T-helper 2 cell (primary cell): ENCODE measurements around the gene SLC36A3.
"Not testable (repeated sequence)": the region's sequence is repeated elsewhere in the genome, so short reads cannot be mapped to it uniquely, and the experiment has no call there.

Experiments
- DNase-seq, 5 experiments: peaks; one replicate each; pipeline versions ENCODE4 v3.0.0 to v3.0.0-alpha.2; 2012 to 2022

Gene SLC36A3

DNA sequence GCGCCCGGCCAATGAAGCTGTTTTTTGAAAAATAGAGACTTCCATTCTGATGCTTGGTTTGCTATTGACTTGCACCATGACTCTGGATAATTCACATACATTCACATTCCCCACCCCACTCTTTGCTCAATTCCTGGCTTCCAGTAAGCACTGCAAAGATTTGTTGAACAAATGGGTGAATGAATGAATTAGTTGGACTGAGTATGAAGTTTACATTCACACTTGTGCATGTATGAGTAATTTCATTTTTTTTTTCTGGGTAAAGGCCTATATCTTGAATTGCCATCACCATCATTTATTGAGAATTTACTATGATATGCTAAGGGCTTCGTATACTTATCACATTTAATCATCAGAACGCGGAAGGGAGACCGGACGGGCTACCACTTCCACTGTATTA is 65.9 kb downstream of the SLC36A3 start:
- DNase-seq = no peak

DNA sequence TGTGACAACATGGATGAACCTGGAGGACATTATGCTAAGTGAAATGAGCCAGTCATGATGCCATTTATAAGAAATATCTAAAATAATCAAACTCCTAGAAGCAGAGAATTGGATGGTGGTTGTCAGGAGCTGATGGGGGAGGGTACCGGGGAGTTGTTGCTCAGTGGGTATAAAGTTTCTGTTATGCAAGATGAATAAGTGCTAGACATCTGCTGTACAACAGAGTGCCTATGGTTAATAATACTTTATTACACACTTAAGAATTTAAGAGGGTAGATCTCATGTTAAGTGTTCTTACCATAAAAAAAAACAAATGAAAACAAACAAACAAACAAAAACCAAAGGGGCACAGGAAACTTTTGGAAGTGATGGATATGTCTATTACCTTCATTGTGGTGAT is 66.7 kb downstream of the SLC36A3 start:
- DNase-seq = no peak

DNA sequence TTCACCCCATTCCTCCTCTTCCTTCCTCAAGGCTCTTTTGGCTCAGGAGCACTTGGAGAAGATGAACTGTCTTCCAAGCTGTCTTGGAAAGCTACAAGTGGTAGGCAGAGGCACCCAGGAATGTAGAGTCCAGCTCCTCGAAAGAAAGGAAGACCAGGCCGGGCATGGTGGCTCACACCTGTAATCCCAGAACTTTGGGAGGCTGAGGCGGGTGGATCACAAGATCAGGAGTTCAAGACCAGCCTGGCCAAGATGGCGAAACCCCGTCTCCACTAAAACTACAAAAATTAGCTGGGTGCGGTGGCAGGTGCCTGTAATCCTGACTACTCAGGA is 68.4 kb downstream of the SLC36A3 start:
- not testable (repeated sequence) for DNase-seq

DNA sequence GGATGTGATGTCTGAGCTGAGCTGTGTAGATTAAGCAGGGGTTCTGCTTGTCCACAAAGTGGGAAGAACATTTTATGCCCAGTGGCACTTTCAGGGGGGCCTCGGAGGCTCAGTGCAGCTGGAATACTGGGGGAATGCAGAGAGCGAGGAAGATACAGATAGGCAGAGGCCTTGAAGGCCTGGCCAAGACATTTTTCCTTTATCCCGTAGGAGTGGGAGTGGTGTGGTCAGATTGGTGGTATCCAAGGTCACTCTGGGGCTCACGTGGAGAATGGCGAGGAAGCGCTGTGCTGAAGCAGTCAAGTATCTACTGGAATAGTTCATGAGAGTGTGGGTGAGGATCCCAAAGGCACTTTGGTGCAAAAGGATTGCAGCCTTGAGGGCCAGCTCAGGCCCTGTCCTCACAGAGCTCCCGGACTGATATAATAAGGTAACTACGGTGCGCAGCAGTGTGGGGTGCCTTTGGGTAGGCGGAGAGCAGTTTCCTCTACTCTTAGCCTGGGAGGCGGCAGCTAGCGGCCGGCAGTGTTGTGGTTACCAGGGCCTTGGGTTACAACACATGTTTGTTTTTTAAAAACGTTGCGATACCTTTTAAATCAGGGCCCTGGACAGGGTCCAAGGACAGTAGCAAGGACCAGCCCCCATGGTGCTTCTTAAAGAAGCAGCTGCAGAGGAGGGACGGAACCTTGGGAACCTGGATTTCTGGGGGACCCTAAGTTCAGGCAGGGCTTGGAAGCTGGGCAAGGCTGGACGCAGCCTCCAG is 68.9 kb downstream of the SLC36A3 start:
- peak in 1 of 5 experiments; percentile 45 for DNase-seq

DNA sequence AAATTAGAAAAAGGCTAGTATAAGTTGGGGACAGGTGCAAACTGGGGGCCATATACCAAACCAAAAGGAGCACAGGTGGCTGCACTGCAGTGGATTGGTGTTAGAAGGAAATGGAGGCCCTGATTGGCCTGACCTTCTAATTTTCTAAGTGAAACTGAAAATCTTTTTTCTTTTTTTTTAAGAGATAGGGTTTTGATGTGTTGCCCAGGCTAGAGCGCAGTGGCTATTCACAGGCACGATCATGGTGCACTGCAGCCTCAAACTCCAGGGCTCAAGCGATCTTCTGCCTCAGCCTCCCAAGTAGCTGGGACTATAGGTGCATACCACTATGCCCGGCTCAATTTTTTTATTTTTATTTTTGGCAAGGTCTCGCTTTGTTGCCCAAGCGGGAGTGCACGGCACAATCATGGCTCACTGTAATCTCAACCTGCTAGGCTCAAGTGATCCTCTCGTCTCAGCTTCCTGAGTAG is 69.9 kb downstream of the SLC36A3 start:
- DNase-seq = no peak

DNA sequence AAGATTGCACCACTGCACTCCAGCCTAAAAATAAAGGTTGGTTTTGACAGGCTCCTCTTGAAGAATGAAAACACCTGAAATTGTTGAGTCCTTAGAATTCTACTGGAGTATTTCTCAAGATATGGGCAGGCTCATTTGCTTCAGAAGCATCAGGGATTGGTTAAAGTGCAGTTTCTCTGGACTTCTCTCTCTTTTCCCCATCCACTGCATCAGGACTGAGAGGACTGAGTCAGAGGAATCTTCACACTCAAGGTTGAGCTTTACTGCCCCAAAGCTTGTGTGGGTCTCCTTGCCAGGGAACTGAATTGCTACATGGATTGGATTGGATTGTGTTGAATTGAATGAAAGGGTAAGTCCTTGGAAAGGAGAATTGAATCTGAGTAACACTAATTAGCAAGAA is 72.2 kb downstream of the SLC36A3 start:
- DNase-seq = no peak

DNA sequence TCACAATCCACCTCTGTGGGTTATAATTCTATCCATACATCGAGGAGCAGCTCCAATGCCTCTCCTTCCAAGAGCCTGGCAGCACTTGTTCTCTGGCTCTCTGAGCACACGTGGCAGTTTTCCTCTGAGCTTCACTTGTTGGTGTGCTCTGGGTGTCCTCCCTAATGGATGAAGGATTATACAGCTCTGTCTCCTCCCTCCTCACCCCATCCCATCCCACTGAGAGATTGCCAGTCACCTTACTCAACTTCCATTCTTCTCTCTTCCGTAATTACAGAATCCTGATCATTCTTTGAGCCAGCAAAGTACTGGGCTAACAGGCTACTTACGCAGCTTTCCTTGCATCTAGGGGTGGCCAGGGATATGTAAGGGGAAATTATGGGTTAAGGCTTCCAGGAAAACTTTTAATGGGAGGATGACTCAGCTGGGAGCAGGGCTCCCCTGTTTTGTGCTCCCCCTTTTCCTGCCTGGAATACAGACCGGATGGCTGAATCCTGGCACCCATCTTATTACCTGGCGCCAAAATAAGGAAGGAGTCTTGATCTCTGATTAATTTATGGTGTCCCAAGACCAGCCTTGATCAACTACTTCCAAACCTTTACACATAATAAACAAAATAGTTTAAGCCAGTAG is 73.4 kb downstream of the SLC36A3 start:
- no peak for DNase-seq

DNA sequence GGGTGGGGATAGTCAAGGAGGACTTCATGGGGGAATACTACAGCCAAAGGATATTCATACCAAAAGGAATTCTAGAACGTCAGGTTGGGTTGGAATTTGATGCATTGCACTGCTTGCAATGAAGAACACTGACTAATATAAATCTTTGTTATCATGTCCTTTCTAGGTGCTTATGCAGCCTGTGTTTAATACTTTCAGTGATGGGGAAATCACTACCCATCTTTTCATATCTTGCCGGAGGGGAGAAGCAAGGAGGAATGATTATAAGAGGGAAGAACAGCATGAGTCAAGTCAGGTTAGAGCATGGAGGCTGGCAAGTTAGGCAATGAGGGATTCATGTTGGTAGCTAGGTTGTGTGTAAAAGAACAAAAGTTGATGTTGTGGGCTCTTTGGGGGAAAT is 74.6 kb downstream of the SLC36A3 start:
- DNase-seq = no peak

DNA sequence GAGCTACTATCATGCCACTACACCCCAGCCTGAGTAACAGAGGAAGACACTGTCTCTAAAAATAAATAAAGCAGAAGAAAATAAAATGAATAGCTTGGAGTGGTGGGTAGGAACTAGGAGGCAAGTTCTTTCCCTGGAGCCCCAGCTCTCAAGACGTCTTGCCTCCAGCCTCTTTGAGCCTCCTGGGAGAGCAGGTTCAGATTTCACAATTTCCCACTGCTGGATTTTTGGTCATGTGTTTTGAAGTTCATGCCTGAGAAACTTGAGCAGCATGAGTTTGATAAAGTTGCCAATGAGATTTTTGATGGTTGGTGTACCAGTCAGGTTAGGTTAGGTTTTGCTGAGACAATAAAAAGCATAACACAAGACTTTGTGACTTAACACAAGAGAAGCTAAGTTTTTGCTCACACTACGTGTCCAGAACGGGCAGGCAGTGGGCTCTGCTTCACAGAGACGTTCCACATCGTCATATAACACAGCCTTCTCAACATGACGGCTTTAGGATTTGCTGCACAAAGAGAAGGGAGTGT is 75.6 kb downstream of the SLC36A3 start:
- DNase-seq = no peak
